Posterior cingulate gyrus (tissue), 11 donors: ENCODE data around the gene ZCCHC7.

Experiments used
- DNase-seq, 10 donors: peaks; one replicate each; pipeline versions ENCODE4 v3.0.0 to v3.0.0-alpha.2; 2020 to 2021; ENCODE audit warnings: mixed read lengths in 3 of 10
- intact Hi-C: fragments of 100-400 bp; cut with DNase I; formaldehyde crosslinking; loops from one replicate; pipeline ENCODE4 v1.15.1; 2023

Gene ZCCHC7

DNA sequence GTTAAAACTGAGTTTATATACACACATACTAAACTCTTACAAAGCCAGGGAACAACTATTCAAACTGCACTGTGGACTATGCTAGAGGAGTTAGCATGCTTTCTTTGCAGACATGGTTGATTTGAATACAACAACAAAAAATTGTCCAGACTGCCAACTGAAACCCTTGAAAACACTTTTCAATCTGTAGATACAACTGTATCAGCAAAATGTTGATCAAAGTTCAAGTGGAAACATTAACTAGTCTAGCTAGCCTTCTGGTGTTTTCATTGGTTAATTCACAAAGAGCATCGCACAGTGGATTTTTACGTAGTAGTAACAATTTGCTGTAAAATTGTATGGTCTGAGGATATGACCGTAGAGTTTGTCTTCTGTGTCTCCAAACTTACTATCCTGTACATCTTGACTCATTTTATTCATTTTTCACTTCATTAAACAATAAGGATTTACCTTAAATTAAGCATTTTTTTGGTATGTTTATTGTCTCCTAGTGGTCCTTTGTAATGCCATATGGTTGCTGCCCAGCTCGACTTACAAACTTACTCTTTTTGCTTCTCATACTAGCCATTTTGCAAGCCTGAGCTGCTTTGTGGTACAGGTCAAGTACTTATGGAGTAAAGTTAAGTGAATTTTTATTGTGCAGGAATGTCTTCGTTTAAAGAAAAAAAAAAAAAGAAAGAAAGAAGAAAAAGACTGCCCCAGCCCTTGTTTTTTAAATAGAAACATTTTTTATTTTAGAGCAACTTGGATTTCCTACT, 123.4 kb downstream of the ZCCHC7 start:
- intact Hi-C loops = no loop called here
- DNase-seq = no peak

DNA sequence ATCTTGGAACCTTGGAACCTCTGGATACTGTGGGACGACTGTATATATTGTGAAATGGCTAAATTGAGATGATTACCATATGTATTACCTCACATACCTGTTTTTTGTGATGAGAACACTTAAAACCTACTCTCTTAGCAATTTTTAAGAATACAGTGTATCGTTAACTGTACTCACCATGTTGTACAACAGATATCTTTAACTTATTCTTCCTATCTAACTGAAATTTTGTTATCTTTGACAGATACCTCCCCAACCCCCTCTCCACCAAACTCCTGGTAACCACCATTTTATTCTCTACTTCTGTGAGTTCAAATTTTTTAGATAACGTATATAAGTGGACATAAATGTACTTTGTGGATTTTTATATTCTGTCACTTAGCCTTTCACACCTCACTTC, 126.5 kb downstream of the ZCCHC7 start:
- intact Hi-C loops = no loop called here
- no peak for DNase-seq

DNA sequence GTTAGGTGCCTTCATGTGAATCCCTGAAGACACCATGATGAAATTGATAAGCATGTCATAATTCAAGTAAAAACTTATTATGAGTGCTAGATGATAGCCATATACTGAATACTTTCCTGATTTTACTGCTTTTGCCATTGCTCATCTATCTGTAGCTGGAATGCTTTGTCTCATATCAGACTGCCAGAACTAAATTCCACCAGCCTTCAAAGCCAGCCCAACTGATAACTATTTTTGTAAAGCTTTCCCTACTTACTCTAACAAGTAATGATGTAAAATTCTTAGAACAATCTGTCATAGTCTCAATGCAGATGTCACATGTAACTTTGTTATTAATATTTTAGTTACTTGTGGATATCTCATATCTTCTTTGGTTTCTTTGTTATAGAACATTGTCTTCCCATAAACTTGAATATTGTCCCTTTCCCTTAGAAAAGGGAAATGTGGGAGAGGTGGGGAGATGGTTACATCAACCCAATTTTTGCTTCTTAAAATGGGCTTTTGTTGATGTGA, 128.3 kb downstream of the ZCCHC7 start:
- intact Hi-C loops = no loop called here
- DNase-seq = no peak

DNA sequence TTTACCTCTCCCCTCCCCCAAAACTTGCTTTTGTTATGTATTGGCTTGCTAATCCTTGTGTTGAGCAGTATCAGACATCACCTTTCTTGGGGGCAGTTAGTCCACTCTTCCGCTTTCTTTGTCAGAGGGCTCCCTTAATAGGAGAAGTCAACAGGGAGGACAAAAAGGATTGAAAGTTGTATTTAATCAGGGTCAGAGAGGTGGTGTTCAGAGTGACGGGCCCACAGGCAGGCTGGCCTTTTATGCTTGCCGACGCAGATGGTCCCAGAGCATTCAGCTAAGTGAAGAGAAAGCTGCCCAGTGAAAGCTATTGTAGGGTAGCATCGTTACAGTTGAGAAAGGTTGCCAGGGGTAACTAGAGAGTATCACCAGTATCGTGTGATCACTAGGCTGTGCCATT, 131.1 kb downstream of the ZCCHC7 start:
- intact Hi-C loops = no loop called here
- DNase-seq = no peak

DNA sequence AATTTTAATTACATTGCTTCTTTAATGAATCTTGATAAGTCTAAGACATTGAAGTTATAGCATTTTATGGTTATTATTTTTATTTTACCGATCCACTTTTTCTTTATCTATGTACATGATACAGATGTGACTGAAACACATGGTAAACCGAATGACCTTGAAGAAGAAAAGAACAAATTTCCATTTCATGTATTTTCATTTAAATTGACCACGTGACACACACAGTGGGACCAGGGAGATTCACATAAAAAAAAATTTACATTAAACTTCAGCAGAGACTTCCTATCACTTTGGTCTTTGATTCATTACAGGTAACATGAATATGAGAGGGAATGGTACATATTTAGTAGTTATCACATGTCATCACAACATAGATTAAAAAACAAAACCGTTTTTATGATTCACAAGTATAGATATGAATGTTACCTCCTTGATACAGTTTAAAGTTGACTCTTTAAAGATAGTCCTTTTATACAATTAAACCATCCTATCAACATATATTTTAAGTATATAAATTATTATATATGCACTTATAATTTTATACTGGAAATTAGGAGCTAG, 133.1 kb downstream of the ZCCHC7 start:
- intact Hi-C loops = no loop called here
- no peak for DNase-seq

DNA sequence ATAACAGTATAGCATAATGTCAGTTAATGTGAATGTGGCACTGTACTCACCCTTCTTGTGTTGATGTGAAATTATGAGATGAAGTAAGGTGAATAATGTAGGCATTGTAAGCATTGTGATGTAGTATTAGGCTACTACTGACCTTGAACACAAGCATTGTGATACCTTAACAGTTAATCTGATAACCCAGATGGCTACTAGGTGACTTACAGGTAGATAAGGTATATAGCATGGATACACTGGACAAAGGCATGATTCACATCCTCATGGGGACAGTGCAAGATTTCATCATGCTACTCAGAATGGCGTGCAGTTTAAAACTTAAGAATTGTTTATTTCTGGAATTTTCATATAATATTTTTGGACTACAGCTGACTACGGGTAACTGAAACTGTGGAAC, 134.8 kb downstream of the ZCCHC7 start:
- intact Hi-C loops = no loop called here
- DNase-seq = no peak

DNA sequence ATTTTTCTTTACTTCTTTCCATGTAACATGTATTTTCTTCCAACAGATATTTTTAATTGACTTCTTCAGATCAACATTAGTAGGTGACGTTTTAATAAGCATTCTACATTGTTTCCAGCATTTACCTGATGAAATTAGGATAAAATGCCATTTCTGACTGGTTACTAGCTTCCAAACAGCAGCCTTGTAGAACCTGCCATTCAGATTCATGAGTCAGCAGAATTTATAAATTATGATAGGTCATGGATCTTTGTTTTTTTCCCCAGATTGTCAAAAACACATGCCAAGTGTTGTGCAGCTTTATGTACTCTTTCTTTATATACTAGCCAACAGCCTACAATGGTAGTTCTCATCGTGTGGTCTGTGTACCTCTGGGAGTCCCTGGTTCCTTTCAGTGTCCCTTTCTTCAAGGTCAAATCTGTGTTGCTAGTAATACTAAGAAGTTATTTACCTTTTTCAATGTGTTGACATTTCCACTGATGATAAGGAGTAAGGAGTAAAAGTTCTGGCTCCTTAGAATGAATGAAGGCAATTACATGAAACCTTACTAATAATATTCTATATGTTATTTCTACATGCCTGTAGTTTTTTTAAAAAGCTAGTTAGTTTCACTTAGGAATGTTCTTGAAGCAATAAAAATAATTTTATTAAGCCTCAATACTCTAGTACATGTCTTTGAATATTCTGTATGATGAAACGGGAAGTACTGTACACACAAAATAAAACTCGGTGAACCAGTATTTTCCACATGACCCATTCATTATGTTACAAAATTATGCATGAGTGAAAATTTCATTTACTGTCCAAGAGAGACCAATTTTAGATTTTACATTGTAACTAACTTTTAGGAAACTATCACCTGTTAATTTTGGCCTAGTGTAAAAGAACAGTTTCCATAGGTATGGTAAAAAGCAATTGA, 135.8 kb downstream of the ZCCHC7 start:
- no peak for DNase-seq
- intact Hi-C loops = no loop called here

DNA sequence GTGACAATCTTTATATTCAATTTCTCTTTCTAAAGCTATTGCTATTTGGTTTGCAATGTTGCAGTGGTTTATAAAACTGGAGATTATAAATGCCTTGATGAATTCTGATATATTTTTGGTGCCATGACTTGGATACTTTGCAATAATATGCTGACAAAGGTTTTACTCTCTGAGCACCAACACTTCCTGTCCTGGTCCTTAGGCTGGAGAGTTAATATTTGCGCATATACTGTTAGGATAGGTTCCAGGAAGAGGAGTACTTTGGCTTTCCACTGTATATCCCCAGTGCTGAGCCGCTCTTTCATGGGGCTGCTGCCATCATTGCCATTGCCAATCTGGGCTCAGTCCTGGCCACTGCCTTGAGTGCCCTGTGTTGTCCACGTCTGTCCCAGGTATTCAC, 139.6 kb downstream of the ZCCHC7 start:
- intact Hi-C loops = loop anchor here (5.0 kb wide), 1 partner anchor 463 kb away; no protein-coding TSS in a partner anchor
- DNase-seq = no peak

DNA sequence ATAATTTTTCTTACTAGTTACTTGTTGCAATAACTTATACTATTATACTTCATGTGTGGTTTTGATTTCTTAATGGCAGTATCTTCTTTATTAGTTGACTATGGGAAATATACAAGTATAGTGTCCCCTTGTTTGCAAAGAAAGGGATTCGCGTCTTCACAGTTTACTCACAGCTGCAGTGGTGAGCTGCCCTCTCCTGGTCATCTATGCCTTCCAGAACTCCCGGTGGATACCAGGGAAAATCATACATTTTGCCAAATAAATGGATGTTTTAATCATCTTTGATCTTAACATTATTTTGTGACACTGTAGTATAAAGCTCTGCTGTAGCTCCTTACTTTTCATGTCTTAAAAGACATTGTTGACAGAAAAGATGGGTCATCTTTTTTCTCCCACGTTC, 142.0 kb downstream of the ZCCHC7 start:
- peak in 6 of 10 donors; percentile 12 to 86 (median 21) for DNase-seq
- intact Hi-C loops = loop anchor here (5.0 kb wide), 1 partner anchor 465 kb away; no protein-coding TSS in a partner anchor

DNA sequence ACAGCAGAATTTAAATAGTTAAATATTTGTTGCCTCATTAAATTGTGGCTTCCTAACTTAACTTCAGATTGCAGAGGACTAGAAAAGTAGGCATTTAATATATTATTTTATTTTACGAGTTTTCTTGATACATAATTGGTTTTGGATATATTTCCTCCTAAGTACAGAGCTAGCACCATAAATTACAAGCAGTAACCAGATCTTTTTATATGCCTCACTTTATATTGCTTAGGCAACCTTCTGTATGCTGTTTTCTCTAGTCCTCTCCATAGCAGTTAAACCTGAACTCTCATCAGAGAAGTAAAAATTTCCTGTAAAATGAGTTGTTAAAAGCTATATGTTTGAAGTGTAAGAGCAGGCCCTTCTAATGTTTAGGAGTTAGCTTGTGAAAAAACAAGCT, 144.2 kb downstream of the ZCCHC7 start:
- intact Hi-C loops = loop anchor here (5.0 kb wide), 1 partner anchor 467 kb away; no protein-coding TSS in a partner anchor
- no peak for DNase-seq

DNA sequence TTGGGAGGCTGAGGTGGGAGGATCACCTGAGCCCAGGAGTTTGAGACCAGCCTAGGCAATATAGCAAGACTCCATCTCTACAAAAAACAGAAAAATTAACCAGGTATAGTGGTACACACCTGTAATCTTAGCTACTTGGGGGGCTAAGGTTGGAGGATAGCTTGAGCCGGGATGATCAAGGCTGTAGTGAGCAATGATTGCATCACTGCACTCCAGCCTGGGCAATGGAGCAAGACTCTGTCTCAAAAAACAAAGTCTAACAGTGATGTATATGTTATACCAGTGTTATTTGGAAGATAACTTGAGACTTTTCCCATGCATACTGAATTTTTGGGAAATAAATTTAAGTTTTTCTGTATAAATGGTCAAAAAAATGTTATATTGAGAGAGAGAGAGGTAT, 146.3 kb downstream of the ZCCHC7 start:
- intact Hi-C loops = no loop called here

DNA sequence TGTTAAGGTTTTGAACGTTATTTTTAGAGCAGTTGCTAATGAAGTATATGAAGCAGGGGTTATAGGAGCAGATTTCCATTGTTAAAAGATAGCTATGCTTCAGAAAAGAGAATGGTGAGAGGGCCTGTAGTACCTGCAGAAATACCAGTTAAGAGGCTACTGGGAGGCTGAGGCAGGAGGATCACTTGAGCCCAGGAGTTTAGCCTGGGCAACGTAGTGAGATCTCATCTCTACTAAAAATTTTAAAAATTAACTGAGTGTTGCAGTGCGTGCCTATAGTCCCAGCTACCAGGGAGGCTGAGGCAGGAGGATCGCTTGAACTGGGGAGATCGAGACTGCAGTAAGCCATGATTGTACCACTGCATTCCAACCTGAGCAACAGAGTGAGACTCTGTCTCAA, 148.8 kb downstream of the ZCCHC7 start:
- no peak for DNase-seq
- intact Hi-C loops = no loop called here

More for the DNA sequence above, 146.3 kb downstream of the ZCCHC7 start:
- no peak for DNase-seq

DNA sequence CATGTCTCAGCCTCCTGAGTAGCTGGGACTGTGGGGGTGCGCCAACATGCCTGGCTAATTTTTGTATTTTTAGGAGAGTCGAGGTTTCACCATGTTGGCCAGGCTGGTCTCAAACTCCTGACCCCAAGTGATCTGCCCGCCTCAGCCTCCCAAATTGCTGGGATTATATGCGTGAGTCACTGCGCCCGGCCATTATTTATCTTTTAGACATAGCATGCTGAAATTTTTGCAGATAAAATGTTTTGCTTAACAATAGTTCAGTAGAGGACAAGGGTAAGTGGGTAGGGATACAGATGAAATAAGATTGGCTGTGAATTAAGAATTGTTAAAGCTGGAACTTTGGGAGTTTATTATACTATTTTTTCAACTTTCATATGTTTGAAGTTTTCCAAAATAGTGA, 151.3 kb downstream of the ZCCHC7 start:
- no peak for DNase-seq
- intact Hi-C loops = loop anchor here (10.0 kb wide), 1 partner anchor 397 kb away; no protein-coding TSS in a partner anchor

DNA sequence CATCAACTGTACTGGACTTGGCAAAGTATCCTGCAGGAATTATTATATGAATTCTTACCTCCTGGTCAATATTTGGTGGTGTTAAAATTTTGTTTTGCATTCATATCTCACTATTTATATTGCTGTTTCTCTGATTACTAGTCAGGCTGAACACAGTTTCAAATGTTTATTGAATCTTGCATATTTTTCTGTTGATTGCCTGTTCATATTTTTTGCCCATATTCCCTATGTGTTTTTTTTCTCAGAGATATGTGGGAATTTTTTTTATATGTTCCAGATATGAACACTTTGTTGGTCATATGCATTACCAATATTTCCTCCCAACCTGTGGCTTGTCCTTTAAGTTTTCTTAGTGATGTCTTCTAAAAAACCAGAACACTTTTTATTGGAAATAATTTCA, 153.2 kb downstream of the ZCCHC7 start:
- intact Hi-C loops = loop anchor here (10.0 kb wide), 1 partner anchor 399 kb away; no protein-coding TSS in a partner anchor
- DNase-seq = no peak

DNA sequence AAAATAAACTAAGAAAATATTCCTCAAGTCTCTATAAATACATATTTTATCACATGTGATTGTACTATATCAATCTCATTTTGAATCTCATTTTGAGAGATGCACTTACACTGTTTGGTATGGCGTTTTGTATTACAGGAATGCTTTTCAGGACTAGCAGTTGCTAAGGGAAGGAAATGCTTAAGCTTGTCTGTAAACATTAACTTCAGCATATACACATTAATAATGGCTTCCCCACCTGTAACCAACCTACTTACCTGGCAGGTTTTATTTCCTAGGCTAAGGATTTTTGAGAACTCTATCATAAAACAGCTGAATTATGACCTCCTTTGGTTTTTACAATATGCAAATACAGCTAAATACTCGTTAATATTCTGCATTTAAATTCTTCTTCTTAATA, 161.2 kb downstream of the ZCCHC7 start:
- no peak for DNase-seq
- intact Hi-C loops = no loop called here

DNA sequence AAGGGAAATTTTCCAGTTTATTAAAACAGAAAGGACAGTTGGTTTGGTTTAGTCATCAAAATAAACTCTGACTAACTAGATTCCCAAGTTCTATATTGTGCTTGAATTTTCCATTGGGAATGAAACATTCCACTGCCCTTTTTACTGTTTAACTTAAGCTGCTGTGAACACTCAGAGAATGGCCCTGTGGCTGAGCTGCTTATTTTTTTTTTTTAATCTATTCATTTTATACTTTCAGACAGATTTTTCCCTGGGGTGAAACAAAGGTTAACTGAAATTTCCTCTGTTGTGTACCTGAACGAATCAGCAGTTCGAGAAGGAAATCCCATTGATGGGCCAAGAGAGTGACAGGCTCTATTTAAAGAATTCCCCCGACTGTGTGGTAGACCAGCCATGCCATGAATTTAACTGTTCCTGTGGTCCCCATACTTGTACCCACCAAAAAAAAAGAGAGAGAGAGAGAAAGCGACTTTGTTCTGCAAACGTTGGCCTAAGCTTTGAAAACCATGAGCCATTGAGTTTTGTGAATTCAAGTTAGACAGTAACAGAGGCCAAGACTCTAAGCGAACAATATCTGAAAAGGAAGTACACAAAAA, 163.5 kb downstream of the ZCCHC7 start:
- intact Hi-C loops = no loop called here
- DNase-seq = no peak

DNA sequence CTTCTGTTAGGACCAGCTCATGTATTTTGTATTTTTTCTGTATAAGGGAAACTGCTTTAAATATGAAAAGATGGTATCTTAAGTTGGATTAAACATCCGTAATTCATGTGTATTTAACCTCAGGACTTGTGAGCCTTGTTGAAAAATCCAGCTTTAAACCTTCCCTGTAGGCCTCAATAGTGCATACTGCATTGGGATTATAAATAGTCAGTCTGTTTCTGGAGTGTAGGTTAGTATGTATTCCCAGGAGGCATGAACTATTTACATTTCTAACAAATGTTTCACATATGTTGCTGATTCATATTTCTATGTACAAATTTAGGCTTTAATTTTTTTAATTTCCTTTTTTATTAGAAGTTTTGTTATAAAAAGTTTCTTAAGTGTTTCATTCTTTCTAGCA, 164.3 kb downstream of the ZCCHC7 start:
- intact Hi-C loops = no loop called here
- no peak for DNase-seq

DNA sequence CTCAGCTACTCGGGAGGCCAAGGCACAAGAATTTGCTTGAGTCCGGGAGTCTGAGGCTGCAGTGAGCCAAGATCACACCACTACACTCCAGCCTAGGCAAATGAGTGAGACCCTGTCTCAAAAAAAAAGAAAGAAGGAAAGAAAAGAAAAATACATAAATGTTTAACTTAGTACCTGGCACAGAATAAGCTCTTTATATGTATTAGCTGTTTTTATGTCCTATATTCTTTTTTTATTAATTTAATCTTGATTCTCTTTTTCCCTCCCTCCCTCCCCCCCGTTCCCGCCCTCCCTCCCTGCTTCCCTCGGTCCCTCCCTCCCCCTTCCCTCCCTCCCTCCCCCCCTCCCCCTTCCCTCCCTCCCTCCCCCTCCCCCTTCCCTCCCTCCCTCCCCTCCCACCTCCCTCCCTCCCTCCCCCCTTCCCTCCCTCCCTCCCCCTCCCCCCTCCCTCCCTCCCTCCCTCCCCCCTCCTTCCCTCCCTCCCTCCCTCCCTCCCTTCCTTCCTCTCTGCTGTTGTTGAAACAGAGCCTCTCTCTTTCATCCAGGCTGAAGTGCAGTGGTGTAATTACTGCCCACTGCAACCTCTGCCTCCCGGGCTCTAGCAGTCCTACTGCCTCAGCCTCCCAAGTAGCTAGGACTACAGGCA, 166.3 kb downstream of the ZCCHC7 start:
- intact Hi-C loops = no loop called here
- no peak for DNase-seq

DNA sequence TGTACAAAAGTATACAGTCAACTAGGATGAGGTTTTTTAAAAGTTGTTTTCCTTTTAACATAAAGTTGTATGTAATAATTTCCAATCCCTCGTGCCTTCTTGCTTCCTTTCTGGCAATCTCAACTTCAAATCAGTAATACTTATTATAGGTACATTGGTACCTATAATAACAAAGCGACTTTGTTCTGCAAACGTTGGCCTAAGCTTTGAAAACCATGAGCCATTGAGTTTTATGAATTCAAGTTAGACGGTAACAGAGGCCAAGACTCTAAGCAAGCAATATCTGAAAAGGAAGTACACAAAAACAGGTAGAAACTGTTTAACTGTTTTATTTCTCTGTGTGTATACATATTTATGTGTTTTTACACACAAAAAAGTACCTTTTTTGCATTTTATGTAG, 166.9 kb downstream of the ZCCHC7 start:
- DNase-seq = no peak
- intact Hi-C loops = no loop called here

DNA sequence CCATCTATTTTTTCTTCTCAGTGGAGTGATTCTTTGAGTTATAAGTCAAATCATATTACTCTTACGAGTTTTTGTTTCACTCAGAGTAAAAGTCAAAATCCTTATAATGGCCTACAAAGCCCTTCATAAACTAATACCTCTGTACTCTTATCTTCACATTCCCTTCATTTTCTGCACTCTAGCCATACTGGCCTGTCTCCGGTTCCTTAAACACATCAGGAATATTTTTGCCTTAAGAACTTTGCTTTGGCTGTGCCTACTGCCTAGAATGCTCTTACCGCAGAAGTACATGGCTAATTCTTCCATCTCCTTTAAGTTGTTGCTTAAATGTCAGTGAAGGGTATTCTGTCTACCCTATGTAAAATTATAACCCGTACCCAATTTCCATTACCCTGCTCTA, 169.3 kb downstream of the ZCCHC7 start:
- DNase-seq = no peak
- intact Hi-C loops = no loop called here
